ENCODE measurements around the gene EYA2. TPM values are rescaled to one million over a fixed set of nuclear protein-coding genes. Genes with fewer than 3 reads are reported as not detected.

EYA2 gene
- total RNA-seq, 1 experiment from 2014 or later = not detected

DNA sequence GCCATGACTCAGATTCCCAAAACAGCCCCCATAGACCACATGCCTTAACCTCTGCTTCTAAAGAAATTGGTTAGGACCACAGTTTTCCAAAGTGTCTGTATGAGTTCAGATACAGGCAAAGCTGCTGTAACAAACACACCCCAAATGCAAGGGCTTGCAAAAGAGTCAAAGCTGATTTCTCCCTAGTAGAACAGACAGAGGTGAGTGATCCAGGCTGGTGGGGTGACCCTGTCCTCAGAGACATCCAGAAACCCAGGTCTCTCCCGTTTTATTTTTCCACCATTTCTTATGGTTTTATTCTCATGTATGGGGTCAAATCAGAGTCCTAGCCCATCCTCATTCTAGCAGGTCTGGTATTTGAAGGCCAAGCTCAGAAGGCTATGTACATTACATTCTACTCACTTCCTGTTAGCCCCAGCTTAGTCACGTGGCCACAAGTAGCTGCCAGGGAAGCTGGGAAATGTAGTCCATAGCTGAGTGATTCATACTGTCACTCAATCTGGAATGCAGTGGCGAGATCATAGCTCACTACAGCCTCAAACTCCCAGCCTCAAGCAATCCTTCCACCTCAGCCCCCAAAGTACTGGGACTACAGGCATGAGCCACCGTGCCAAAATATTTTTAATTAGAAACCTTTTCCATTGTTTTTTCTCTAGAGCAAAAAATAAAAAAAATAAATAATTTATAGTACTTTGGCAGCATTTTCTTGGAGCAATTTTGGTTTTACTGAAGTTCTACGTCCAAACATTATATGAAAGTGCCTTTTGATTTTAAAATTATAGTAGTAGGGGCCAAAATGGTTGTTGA is 286.6 kb downstream of the EYA2 start:
- POLR2A ChIA-PET = interaction anchor here (0.8 to 2.6 kb wide), 6 partner anchors 10 to 56 kb away, joined by 3 to 9 read pairs (median 4); no protein-coding TSS in a partner anchor
- intact Hi-C loops (cut with micrococcal nuclease) = no loop called here
- TF ChIP-seq CTCF (IDR thresholded peaks at IDR 0.05; ENCODE audit: unreplicated experiment) = no peak
- Mint-ChIP-seq H3K4me3 (ENCODE audit: unreplicated experiment) (no peak overlapping the region), H3K9me3 (ENCODE audit: unreplicated experiment) (no peaks in the 10 kb centered on the region), H3K4me1 (ENCODE audit: insufficient read depth, unreplicated experiment) (no peaks in the 10 kb centered on the region), H3K27me3 (ENCODE audit: insufficient read depth, unreplicated experiment) (no peaks in the 10 kb centered on the region), H3K27ac (ENCODE audit: low read depth, unreplicated experiment) (no peak overlapping the region), H3K36me3 (ENCODE audit: insufficient read depth, unreplicated experiment) (no peaks in the 10 kb centered on the region)
- CTCF ChIA-PET = interaction anchor here (0.5 to 1.7 kb wide), 7 partner anchors 19 to 427 kb away, joined by 3 to 6 read pairs (median 5); no protein-coding TSS in a partner anchor
- no TSS peak for BruUV-seq (replicated peaks)
- peak; percentile 84 for DNase-seq (ENCODE audit: unreplicated experiment)

- Mint-ChIP-seq H3K27ac (ENCODE audit: low read depth, unreplicated experiment) (no peak overlapping the region), H3K9me3 (ENCODE audit: unreplicated experiment) (no peaks in the 10 kb centered on the region), H3K4me3 (ENCODE audit: unreplicated experiment) (no peak overlapping the region), H3K36me3 (ENCODE audit: insufficient read depth, unreplicated experiment) (no peaks in the 10 kb centered on the region), H3K27me3 (ENCODE audit: insufficient read depth, unreplicated experiment) (no peaks in the 10 kb centered on the region), H3K4me1 (ENCODE audit: insufficient read depth, unreplicated experiment) (no peaks in the 10 kb centered on the region)
- intact Hi-C loops (cut with micrococcal nuclease) = no loop called here
- no TSS peak for BruUV-seq (replicated peaks)
- DNase-seq (ENCODE audit: unreplicated experiment) = no peak
- ChIA-PET POLR2A (interaction anchor here (0.6 kb wide), 1 partner anchor 486 kb away, joined by 3 read pairs; no protein-coding TSS in a partner anchor), CTCF (interaction anchor here (0.6 kb wide), 1 partner anchor 35 kb away, joined by 3 read pairs; no protein-coding TSS in a partner anchor)
- no peak for TF ChIP-seq CTCF (IDR thresholded peaks at IDR 0.05; ENCODE audit: unreplicated experiment)
These were observed 288.7 kb downstream of the EYA2 start for GRCh38 chr20:47183367-47183766.

GRCh38 chr20:47187450-47188195 is 293.0 kb downstream of the EYA2 start:
- intact Hi-C loops (cut with micrococcal nuclease) = no loop called here
- Mint-ChIP-seq H3K36me3 (ENCODE audit: insufficient read depth, unreplicated experiment) (no peaks in the 10 kb centered on the region), H3K27me3 (ENCODE audit: insufficient read depth, unreplicated experiment) (no peaks in the 10 kb centered on the region), H3K4me3 (ENCODE audit: unreplicated experiment) (no peak overlapping the region), H3K4me1 (ENCODE audit: insufficient read depth, unreplicated experiment) (no peaks in the 10 kb centered on the region), H3K27ac (ENCODE audit: low read depth, unreplicated experiment) (no peak overlapping the region), H3K9me3 (ENCODE audit: unreplicated experiment) (no peaks in the 10 kb centered on the region)
- TF ChIP-seq CTCF (IDR thresholded peaks at IDR 0.05; ENCODE audit: unreplicated experiment) = no peak
- BruUV-seq (replicated peaks) = no TSS peak
- ChIA-PET POLR2A (interaction anchor here (0.7 kb wide), 1 partner anchor 202 kb away, joined by 3 read pairs; no protein-coding TSS in a partner anchor), CTCF (interaction anchor here (0.6 to 1.0 kb wide), 4 partner anchors 26 to 1144 kb away, joined by 3 to 4 read pairs (median 3); no protein-coding TSS in a partner anchor)
- no peak for DNase-seq (ENCODE audit: unreplicated experiment)

GRCh38 chr20:47188540-47188939 is 293.9 kb downstream of the EYA2 start:
- H3K4me1 Mint-ChIP-seq (ENCODE audit: insufficient read depth, unreplicated experiment) = no peaks in the 10 kb centered on the region
- CTCF ChIA-PET = interaction anchor here (0.6 kb wide), 4 partner anchors 25 to 169 kb away, joined by 3 read pairs; no protein-coding TSS in a partner anchor

More at GRCh38 chr20:47188540-47188939, 293.9 kb downstream of the EYA2 start:
- intact Hi-C loops (cut with micrococcal nuclease) = no loop called here
- Mint-ChIP-seq H3K27ac (ENCODE audit: low read depth, unreplicated experiment) (no peak overlapping the region), H3K27me3 (ENCODE audit: insufficient read depth, unreplicated experiment) (no peaks in the 10 kb centered on the region), H3K4me3 (ENCODE audit: unreplicated experiment) (no peak overlapping the region), H3K9me3 (ENCODE audit: unreplicated experiment) (no peaks in the 10 kb centered on the region), H3K36me3 (ENCODE audit: insufficient read depth, unreplicated experiment) (no peaks in the 10 kb centered on the region)
- DNase-seq (ENCODE audit: unreplicated experiment) = no peak
- POLR2A ChIA-PET = interaction anchor here (1.1 kb wide), 1 partner anchor 315 kb away, joined by 3 read pairs; no protein-coding TSS in a partner anchor
- TF ChIP-seq CTCF (IDR thresholded peaks at IDR 0.05; ENCODE audit: unreplicated experiment) = no peak
- BruUV-seq (replicated peaks) = no TSS peak

Data from MCF 10A (cell line).